ENCODE data around the gene DHCR7.

The DHCR7 gene, protein sequence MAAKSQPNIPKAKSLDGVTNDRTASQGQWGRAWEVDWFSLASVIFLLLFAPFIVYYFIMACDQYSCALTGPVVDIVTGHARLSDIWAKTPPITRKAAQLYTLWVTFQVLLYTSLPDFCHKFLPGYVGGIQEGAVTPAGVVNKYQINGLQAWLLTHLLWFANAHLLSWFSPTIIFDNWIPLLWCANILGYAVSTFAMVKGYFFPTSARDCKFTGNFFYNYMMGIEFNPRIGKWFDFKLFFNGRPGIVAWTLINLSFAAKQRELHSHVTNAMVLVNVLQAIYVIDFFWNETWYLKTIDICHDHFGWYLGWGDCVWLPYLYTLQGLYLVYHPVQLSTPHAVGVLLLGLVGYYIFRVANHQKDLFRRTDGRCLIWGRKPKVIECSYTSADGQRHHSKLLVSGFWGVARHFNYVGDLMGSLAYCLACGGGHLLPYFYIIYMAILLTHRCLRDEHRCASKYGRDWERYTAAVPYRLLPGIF

GRCh38 chr11:71448257-71449171 is at the start of gene DHCR7:
TSS of gene DHCR7 (minus strand) at chr11:71448393. CDS start at chr11:71444952, 3,441 bp downstream.
- DNase-seq (ENCODE audit: low spot score) = peak; percentile 93

DNA sequence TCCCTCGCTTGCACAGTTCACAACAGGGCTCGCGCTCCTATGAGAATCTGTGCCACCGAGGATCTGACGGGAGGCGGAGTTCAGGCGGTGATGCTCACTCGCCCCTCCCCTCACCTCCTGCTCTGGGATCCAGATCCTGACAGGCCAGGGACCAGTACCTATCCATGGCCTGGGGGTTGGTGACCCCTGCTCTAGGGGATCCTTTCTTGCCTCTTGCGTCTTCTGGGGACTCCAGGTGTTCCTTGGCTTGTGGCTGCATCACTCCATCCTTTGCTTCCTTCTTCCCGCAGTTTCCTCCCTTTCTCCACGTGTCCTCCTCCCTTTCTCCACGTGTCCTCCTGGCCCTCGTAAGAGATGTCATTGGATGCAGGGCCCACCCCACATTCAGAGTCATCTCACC is 48.2 kb upstream of the DHCR7 start:
- DNase-seq (ENCODE audit: low spot score) = no peak

DNA sequence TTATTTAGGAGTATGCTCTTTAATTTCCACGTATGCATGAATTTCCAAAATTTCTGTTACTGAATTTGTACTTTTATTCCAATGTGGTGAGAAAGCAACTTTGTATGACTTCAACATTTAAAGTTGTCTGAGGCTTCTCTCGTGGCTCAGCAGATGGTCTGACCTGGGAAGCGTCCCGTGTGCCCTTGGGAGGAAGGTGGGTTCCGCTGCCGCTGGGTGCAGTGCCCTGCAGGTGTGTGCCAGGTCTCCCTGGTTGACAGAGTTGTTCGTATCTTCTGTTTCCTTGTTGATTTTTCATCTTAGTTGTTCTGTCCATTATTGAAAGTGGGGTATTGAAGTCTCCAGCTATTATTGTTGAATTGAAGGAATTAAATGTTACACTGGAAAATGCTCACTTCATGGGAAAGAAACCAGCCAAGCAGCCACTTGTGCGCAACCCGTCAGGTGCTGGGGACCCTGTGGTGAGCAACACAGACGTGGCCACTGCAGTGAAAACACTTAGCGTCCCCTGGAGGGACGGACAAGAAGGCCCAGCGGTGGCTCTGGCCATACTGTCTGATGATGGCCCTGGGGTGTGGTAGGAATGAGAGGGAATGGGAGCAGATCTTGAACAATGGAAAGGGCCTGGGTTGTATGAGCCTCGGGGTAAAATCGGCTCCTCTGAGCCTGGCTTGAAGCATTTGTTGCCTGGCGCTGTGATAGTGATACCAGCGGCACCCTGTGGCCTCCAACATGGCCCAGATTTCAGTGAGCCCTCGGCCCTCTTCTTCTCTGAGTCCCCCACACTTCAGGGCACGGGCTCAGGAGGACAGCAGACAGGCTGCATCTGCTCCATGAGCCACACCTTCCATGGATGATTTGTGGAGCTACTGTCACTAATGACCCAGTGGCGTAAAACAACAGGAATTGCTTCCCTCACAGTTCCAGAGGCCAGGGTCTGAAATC is 47.4 kb upstream of the DHCR7 start:
- DNase-seq (ENCODE audit: low spot score) = no peak

GRCh38 chr11:71491940-71492339 is 43.7 kb upstream of the DHCR7 start:
- no peak for DNase-seq (ENCODE audit: low spot score)

DNA sequence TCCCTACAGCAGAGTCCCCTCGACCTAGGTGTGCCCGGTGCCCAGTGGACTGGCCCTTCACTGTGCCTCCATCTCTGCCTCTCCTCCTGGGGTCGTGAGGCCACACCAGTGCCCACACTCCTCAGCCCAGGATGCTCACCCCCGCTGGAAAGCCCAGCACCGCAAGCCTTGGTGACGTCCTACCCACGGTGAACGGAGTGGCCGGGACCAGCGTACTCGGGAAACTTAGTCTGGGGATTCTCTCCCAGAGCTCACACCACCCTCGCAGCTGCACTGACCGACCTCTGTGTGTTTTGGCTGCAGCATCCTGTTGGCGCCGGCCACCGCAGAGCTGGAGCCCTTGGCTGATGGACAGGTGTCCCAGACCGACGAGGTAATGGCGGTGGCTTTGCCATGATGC is 43.3 kb upstream of the DHCR7 start:
- no peak for DNase-seq (ENCODE audit: low spot score)

- no peak for DNase-seq (ENCODE audit: low spot score)
Observed at GRCh38 chr11:71490731-71491390, 42.7 kb upstream of the DHCR7 start.

GRCh38 chr11:71490044-71490730 is 42.0 kb upstream of the DHCR7 start:
- DNase-seq (ENCODE audit: low spot score) = no peak

DNA sequence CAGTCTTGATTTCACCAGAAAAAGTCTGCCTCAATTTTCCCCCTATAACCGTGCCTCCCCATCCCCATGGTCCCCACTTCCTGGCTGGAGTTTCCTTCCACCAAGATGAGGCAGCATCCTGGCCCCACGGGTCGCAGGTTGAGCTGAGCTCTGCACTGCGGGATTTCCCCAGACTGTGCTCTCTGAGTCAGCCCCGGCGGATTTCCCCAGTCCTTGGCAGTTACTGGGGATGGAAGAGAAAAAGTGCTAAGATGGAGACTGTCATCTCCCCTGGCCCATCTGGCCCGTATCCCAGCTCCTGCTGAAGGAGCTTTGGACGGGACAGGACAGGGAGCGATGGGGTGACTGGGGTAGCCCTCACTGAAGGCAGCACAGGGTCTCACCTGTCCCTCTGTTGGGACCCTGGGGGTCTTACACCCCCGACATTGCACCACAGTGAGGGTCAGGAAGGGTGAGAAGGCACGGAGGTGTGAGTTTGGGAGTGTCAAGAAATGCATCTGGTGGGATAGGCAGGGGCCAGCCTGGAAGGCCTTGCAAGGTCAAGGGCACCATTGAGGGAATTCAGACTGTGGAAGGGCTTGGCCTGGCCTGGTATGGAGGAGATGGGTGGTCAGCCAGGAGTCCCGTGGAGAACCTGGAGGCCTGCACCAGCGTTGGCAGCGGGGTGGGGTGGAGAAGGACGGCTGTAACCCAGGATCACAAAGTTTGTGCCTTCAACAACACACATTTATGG is 41.3 kb upstream of the DHCR7 start:
- no peak for DNase-seq (ENCODE audit: low spot score)

- DNase-seq (ENCODE audit: low spot score) = no peak
Observed at GRCh38 chr11:71488681-71489270, 40.6 kb upstream of the DHCR7 start.

- DNase-seq (ENCODE audit: low spot score) = no peak
Observed at GRCh38 chr11:71486320-71486719, 38.1 kb upstream of the DHCR7 start.

- no peak for DNase-seq (ENCODE audit: low spot score)
Observed at GRCh38 chr11:71485466-71485865, 37.3 kb upstream of the DHCR7 start.

- no peak for DNase-seq (ENCODE audit: low spot score)
Observed at GRCh38 chr11:71485063-71485399, 36.8 kb upstream of the DHCR7 start.

DNA sequence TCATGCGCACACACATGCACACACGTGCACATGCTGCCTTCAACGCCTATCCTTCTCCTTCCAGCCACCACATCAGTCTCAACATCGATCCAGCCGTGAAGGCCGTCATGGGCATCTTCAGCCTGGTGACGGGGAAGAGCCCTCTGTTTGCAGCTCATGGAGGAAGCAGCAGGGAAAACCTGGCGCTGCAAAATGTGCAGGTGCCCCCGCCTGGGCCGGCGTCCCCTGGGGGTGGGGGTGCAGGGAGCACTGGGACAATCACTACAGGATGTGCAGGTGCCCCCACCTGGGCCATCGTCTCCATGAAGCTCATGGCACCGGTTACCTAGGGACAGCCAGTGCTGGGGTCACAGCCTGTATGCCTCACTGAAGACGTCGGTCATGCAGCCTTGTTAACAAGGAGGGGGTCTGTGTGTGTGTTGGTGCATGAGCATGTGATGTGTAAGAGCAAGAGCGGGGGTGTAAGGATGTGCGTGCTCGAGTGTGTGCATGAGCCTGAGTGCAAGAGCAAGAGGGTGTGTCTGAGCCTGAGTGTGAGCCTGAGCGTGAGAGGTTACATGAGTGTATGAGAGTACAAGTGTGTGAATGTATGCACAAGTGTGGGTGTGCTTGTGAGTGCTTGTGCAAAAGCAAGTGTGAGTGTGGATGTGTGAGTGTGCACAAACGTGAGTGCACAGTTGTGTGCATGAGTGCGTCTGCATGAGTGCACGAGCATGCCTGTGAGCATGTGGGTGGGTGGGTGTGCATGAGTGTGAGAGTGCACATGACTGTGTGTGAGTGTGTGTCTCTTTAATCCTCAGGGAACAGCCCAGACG is 36.3 kb upstream of the DHCR7 start:
- DNase-seq (ENCODE audit: low spot score) = no peak

GRCh38 chr11:71483692-71484091 is 35.5 kb upstream of the DHCR7 start:
- DNase-seq (ENCODE audit: low spot score) = no peak

DNA sequence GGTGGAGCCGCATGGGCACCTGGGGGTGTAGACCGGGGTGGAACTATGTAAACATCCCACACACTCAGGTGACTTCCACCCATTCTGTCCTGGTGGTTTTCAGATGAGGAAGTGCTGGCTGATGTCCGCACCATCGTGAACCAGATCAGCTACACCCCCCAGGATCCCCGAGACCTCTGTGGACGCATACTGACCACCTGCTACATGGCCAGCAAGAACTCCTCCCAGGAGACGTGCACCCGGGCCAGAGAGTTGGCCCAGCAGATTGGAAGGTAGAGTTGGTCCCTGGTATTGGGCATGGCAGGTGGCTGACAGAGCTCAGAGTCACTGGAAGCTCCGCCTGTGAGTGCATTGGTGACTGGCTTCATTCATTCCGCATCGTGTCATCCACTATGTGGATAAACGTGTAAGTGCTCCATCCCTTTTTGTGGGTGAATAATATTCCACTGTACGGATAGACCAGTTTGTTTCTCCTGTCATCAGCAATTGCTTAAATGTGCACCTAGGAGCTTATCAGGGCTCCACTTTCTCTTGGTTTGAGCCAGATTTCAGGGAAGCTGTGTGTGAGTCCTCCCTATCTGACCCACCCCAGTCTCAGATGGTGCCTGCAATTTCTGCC is 34.7 kb upstream of the DHCR7 start:
- DNase-seq (ENCODE audit: low spot score) = no peak

DNA sequence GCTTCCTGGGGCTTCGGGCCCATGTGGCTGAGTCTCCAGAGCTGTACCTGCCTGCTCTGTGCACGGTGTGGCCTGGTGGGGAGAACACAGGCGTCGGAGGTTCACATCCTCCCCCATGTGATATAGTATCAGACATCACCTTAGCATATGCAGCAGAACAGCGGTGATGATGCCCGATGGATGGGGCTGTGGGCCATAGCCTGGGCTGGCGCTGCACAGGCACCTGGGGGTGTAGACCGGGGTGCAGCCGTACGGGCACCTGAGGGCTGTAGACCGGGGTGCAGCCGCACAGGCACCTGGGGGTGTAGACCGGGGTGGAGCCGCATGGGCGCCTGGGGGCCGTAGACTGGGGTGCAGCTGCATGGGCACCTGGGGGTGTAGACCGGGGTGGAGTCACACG is 34.0 kb upstream of the DHCR7 start:
- DNase-seq (ENCODE audit: low spot score) = no peak

- no peak for DNase-seq (ENCODE audit: low spot score)
Observed at GRCh38 chr11:71481101-71481960, 33.1 kb upstream of the DHCR7 start.

GRCh38 chr11:71478528-71478840 is 30.3 kb upstream of the DHCR7 start:
- DNase-seq (ENCODE audit: low spot score) = no peak
